HG03439 (cell line): ENCODE results near the gene CCDC61.

Experiments
- ATAC-seq: cut with Tn5 transposase; IDR thresholded peaks from one replicate; pipeline ENCODE4 v1.9.1; 2021; ENCODE audit warnings: mild to moderate bottlenecking, moderate library complexity; ENCODE audit not compliant: unreplicated experiment

CCDC61 gene

DNA sequence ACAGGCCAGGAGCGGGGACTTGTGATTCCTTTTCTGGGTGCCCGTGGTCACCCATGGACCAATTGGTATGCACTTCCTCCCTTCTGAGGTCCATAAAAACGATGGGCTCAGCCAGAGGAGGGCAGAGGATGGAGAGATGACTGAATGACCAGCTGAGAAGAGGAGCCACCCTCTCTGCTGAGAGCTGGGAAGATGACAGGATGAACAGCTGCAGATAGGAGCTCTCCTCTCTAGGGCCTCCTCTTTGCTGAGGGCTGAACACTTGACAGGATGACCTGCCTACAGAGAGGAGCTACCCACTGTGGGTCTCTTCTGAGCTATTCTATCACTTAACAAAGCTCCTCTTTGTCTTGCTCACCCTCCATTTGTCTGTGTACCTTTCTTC lies 41.5 kb downstream of the CCDC61 start:
- no peak for ATAC-seq

DNA sequence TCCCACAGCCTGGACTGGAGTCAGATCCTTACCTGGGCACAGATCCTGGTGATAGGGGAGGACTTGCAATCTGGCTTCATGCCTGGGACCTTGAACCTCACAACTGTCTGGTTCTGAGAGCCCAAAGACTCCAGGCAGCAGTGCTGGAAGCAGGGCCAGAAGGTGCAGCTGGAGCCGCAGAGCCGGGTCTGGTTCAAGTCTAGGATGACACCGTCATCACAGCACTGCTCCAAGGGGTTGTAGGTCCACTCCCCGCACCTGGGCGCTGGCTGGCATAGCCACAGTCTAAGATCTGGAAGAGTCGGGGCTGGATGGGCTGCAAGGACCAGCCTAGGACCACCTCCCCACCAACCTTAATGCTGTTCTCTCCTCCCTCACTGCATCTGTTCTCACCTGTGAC lies 44.9 kb downstream of the CCDC61 start:
- no peak for ATAC-seq

DNA sequence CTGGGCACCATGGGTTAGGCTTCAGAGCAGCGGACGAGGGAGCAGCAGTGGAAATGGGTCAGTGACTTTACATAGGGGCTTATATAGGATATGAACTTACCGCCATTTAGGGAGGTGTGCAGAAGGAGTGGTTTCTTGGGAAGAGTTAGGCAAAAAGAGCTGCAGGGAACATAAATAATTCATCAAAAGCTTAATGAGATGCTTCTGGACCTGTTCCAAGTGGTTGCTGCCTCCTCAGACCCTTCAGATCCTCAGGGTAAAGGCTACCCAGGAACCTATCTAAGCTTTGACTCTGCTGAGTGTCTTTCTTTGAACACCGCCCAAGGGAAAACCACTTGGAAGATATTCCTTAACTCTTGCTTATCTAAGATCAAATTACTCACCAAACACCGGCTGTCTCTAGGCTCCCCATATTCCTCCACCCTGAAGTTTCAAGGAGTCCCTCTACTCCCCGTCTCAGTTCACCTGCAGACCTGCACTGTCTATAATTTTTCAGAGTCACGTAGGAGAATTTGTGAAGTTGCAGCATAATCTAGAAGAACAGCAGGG lies 45.8 kb downstream of the CCDC61 start, which contains the start of gene IGFL4:
Gene IGFL4 (minus strand): TSS at position 51 of the 549 bp plus-strand sequence. CDS start 40 bp downstream, at position 11.
- no peak for ATAC-seq

DNA sequence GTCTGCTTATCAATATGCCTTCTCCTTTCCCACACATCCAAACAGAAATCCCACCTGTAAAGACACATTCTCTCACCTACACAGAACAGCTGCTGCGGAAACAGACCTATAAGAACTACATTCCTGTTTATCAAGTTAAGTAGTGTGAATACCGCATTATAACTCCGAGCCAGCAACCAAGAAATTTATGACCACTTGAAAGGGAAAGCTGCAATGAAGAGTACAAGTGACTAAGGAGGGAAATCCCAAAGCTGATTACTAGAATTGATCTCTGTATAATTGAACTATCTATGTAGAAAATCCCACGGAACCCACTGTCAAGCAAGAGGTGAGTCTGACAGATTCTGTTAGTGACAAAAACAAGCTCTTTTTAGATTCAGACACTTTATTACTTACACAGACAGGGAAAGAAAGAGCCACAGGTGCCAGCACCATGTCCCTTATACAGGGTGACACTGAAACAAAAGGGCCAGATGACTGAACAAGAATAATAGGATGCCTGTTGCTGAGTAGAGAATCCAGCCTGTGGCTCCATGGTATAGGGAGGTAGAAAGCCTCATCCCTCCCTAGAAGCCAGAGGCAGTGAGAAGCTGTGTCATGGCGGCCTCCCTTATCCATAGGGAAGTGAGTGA lies 47.1 kb downstream of the CCDC61 start:
- ATAC-seq: no peak

DNA sequence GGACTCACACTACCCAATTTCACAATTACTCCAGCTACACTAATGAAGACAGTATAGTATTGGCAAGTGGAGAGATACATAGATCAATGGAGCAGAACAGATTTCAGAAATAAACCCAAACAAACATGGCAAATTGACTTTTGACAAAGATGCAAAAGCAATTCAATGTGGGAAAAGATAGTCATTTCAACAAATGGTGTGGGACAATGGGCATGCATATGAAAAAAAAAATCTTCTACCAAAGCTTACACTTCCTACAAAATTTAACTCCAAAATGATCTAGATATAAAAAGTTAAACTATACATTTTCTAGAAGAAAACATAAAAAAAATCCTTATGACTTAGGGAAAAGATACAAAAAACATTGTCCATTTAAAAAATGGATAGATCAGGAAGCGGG lies 48.3 kb downstream of the CCDC61 start:
- no peak for ATAC-seq

DNA sequence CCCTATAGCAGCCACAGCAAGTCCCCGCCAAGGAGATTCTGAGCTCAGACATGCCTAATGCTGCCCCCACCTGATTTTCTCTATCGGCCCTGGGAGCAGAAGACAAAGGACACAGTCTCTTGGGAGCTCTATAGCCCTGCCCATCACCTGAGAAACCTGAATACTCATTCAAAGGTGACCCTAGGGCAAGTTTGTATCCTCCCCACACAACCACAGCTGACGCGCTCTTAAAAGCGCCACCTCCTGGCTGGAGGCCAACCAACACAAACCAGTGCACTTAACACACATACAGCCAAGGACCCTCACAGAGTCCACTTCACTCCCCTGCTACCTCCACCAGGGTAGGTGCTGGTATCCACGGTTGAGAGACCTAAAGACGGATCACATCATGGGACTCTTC lies 54.3 kb downstream of the CCDC61 start:
- ATAC-seq: no peak

DNA sequence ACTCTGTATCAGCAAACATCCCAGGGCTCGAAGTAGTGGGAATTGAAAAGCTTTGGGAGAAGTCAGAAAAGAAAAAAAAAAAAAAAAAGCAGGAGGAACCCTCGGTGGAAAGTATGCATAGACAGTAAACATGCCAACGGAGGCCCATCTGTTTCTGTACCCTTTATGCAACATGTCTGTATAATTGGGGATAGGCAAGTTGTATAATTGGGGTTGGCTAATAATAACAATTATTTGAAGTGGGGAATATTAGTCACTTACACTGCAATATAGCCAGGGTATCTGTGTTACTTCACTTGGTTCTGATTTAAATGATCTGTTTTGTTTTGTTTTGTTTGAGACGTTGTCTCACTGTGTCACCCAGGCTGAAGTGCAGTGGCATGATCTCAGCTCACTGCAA lies 57.6 kb downstream of the CCDC61 start:
- ATAC-seq: no peak

DNA sequence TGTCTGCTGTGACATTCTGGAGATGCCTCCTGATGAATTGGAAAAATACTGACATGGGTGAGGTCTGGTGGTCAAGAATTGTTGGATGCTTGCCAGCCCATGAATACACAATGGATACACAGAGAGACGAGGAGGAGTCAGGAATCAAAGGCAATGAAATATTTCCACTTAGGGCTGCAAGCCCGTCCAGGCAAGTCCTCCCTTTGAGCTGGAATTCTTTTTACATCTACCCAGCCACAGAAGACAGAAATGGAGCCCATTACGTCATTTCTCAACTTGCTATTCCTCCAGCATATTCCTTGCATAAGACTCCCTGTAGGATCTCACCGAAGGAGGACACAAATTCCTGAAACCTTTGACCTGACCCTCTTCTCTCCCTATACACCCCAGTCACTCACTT lies 61.3 kb downstream of the CCDC61 start:
- no peak for ATAC-seq

DNA sequence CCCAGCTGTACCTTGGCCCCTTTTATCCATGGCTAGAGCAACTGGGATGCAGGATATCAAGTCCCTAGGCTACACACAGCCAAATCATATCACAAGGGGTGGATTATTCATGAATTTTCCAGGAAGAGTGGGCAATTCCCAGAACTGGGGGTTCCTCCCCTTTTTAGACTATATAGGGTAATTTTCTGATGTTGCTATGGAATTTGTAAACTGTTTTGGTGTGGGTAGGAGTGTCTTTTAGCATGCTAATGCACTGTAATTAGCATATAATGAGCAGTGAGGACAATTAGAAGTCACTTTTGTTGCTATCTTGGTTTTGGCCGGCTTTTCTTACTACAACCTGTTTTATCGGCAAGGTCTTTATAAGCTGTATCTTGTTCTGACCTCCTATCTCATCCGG lies 63.5 kb downstream of the CCDC61 start:
- ATAC-seq: no peak

DNA sequence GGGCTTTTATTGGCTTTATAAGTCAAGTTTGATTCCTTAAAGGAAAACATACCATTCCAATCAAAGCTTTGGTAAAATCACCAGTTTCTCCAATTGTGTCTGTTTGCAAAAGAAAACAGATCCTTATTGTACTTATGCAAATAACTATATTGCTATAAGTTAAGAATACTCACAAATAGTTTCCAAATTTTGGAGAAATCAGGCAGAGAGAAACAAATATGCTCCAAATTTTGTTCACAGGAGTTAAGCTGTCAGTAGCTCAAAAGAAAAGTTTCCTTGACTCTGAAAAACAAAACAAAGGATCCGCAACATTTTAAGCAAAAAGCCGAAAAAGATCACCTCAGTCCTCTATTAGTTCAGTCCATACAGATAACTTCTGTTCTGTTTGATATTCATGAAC lies 64.7 kb downstream of the CCDC61 start:
- no peak for ATAC-seq

DNA sequence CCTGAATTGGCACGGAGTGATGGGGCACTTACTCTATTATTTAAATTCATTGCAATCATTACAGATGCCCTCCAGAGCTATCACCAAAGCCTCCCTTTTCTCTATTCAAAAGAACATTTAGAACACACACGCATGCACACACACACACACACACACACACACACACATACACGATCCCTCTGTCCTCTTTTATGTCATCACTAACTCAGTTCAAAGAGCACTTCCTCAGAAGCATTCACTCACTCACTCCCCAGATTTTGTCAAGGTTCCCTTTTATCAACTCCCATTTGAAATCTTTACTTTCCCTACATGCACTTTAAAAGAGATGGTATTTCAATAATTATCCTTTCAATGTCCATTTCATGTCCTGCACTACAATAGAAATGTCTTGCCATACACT lies 67.9 kb downstream of the CCDC61 start:
- no peak for ATAC-seq

DNA sequence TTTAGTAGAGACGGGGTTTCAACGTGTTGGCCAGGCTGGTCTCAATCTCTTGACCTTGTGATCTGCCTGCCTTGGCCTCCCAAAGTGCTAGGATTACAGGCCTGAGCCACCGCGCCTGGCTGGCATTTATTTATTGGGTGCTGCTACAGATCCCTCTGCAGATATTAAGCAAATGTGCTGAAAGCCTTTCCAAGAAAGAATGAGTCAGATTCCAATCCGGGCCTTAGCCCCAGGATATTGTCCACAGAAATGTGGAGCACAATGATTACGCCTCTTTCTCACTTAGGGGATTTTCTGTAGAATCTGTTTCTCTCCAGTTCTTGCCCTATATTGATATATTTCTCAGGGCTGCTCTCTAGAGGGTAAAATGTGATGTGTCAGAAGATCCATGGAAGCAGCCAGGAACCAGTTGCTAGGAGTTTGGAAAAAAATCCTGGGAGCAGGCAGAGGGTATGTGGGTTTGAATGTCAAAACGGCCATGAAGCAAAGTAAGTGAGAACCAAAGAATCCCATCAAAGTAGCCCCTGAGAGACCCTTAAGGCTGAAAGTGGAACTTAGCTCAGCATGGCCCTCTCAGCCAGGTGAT lies 70.3 kb downstream of the CCDC61 start:
- no peak for ATAC-seq

DNA sequence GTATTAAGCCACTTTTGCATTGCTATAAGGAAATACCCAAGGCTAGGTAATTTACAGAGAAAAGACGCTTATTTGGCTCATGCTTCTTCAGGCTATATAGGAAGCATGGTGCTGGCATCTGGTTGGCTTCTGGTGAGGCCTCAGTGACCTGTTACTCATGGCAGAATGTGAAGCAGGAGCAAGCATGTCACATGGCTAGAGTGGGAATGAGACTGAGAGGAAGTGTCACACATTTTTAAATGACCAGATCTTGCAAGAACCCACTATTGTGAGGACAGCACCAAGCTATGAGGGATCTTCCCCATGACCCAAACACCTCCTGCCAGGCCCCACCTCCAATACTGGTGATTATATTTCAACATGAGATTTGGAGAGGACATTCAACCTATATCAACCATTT lies 71.2 kb downstream of the CCDC61 start:
- ATAC-seq: no peak

DNA sequence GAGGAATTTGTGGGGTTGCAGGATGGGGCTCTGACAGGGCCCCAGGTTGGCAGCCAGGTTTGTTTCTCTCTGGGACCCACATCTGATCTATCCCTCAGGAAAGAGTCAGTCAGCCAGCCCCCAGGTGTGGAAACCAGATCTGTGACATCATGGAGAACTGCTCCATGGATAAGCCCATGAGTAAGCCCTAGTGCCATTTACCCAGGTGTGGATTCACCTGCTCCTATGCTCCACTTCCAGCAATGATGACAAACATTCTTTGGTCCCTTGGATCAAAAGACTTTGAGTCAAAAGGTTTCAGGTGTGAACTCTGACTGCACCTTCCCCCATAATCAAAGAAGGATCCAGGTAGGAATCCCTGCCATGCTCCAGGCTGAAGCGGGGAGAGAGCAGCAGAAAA lies 72.4 kb downstream of the CCDC61 start:
- no peak for ATAC-seq
